OCI-LY7 (cell line): ENCODE data around the gene PKD1.

ENCODE experiments used
- EZH2phosphoT487 ChIP-seq: fragments of 200-600 bp; sonication (generic); IDR thresholded peaks from 2 replicates; pipeline ENCODE4 v1.6.1; 2018; ENCODE audit warnings: low read depth, borderline replicate concordance, mild to moderate bottlenecking, mixed run types, antibody characterized with exemption, low read length, moderate library complexity, mixed read lengths
- TF ChIP-seq, protein P1 (sequence below): fragments of 200-600 bp; sonication (generic); conservative IDR thresholded peaks from 2 replicates; pipeline ENCODE4 v1.5.1; 2014; ENCODE audit warnings: mild to moderate bottlenecking, antibody characterized with exemption, low read length, moderate library complexity, mixed read lengths

DNA sequence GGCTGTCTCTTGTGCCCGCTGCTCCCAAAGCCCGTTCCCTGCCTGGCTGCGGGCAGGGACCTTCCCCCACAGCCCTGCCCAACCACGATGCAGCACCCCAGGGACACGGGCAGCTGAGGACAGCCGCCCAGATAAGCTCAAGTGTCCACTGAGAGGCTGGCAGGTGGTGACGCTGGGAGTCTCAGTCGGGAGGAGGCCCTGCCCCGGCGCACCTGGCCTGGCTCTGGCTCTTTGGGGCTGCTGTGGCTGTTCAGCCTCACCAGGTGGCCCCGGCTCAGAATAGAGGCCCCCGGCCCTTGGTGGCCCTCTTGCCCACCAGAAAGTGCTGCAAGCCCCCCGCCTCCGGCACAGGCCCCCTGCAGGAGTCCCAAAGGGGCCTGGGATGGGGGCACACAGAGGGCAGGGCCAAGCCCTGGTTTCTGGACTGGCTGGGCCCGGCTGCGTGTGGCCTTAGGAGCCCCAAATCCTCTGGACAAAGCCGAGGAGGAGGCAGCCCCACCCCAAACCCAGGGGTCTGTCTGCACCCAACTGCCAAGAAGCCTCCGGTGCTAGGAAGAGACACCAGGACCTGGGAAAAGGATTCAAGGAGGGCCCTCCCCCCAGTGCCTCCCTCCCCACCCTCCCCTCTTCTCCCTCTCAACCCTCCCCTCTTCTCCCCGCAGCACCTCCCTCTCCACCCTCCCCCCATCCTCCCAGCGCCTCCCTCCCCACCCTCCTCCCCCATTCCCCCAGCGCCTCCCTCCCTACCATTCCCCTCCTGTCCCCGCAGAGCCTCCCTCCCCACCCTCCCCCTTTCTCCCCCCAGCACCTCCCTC, 93.3 kb downstream of the PKD1 start:
- TF ChIP-seq, protein P1, sequence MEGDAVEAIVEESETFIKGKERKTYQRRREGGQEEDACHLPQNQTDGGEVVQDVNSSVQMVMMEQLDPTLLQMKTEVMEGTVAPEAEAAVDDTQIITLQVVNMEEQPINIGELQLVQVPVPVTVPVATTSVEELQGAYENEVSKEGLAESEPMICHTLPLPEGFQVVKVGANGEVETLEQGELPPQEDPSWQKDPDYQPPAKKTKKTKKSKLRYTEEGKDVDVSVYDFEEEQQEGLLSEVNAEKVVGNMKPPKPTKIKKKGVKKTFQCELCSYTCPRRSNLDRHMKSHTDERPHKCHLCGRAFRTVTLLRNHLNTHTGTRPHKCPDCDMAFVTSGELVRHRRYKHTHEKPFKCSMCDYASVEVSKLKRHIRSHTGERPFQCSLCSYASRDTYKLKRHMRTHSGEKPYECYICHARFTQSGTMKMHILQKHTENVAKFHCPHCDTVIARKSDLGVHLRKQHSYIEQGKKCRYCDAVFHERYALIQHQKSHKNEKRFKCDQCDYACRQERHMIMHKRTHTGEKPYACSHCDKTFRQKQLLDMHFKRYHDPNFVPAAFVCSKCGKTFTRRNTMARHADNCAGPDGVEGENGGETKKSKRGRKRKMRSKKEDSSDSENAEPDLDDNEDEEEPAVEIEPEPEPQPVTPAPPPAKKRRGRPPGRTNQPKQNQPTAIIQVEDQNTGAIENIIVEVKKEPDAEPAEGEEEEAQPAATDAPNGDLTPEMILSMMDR, result no peak
- no peak for TF ChIP-seq EZH2phosphoT487
